HEK293 (cell line): ENCODE measurements around the gene EIF4EBP3.
A peak's percentile ranks its signal among the peaks of the same experiment; 100 is the strongest.

Experiments
- CTCF ChIA-PET: fragments of 350-600 bp; formaldehyde crosslinking; extraction: SDS; loops from one replicate; lab custom pipeline; 2021; ENCODE audit warnings: antibody characterized with exemption; lab: Yijun Ruan, JAX
- POLR2A ChIA-PET: fragments of 300-600 bp; formaldehyde crosslinking; extraction: SDS; loops from one replicate; lab custom pipeline; 2020; ENCODE audit warnings: antibody characterized with exemption, inconsistent platforms; lab: Yijun Ruan, JAX
- H3K27ac ChIP-seq: fragments of 200-500 bp; sonication (Bioruptor generic); 2 replicates; pipeline ENCODE4 v1.5.1; 2014; ENCODE audit warnings: low read depth, low read length, control low read depth, inconsistent platforms; ENCODE audit errors: extremely low read depth
- H3K36me3 ChIP-seq, 2 experiments: fragments of 200-500 bp in 1 of 2; sonication (Bioruptor generic) in 1 of 2; 1 replicate in 1 of 2; 2 replicates in 1 of 2; pipeline ENCODE4 v1.5.1; 2014 to 2017; ENCODE audit warnings: inconsistent platforms in 2 of 2, low read length in 2 of 2; ENCODE audit not compliant: control insufficient read depth in 2 of 2, insufficient read depth in 1 of 2
- H3K4me1 ChIP-seq: fragments of 200-500 bp; sonication (Bioruptor generic); 2 replicates; pipeline ENCODE4 v1.5.1; 2014; ENCODE audit warnings: mild to moderate bottlenecking, low read length, inconsistent platforms; ENCODE audit not compliant: control insufficient read depth, insufficient read depth
- H3K4me3 ChIP-seq: 2 replicates; pipeline ENCODE4 v1.5.1; 2011; ENCODE audit warnings: low read depth, mild to moderate bottlenecking, control low read depth, low read length, moderate library complexity
- H3K9me3 ChIP-seq: fragments of 200-500 bp; sonication (Bioruptor generic); 2 replicates; pipeline ENCODE4 v1.5.1; 2014; ENCODE audit warnings: low read depth, low read length, inconsistent platforms; ENCODE audit not compliant: control insufficient read depth, insufficient read depth
- BCL11A ChIP-seq: fragments of 450-650 bp; formaldehyde crosslinking; IDR thresholded peaks from 2 replicates; pipeline ENCODE4 v1.5.1; 2016; ENCODE audit warnings: low read depth, missing biosample characterization, missing genetic modification characterization
- EGR2 ChIP-seq: fragments of 450-650 bp; formaldehyde crosslinking; IDR thresholded peaks from 2 replicates; pipeline ENCODE4 v1.5.1; 2016; ENCODE audit warnings: low read depth, missing biosample characterization, missing genetic modification characterization
- KLF7 ChIP-seq: fragments of 450-650 bp; formaldehyde crosslinking; IDR thresholded peaks from 2 replicates; pipeline ENCODE4 v1.5.1; 2016; ENCODE audit warnings: missing biosample characterization, missing genetic modification characterization, borderline replicate concordance
- ZBTB10 ChIP-seq: fragments of 450-650 bp; formaldehyde crosslinking; IDR thresholded peaks from 2 replicates; pipeline ENCODE4 v1.5.1; 2016; ENCODE audit warnings: missing biosample characterization, missing genetic modification characterization
- ZBTB11 ChIP-seq: fragments of 450-650 bp; formaldehyde crosslinking; conservative IDR thresholded peaks from 2 replicates; pipeline ENCODE4 v1.5.1; 2016; ENCODE audit warnings: low read depth, missing biosample characterization, missing genetic modification characterization
- ZFP3 ChIP-seq: fragments of 450-650 bp; formaldehyde crosslinking; IDR thresholded peaks from 2 replicates; pipeline ENCODE4 v1.5.1; 2016; ENCODE audit warnings: low read depth, missing biosample characterization, missing genetic modification characterization
- ZFP37 ChIP-seq: fragments of 450-650 bp; formaldehyde crosslinking; IDR thresholded peaks from 2 replicates; pipeline ENCODE4 v1.5.1; 2016; ENCODE audit warnings: missing biosample characterization, missing genetic modification characterization
- ZNF184 ChIP-seq: fragments of 450-650 bp; IDR thresholded peaks from 2 replicates; pipeline ENCODE4 v1.5.1; 2018; ENCODE audit warnings: missing biosample characterization, mild to moderate bottlenecking, missing genetic modification characterization
- ZNF19 ChIP-seq: fragments of 450-650 bp; formaldehyde crosslinking; IDR thresholded peaks from 2 replicates; pipeline ENCODE4; 2016; ENCODE audit warnings: missing biosample characterization, missing genetic modification characterization, low read depth
- ZNF214 ChIP-seq: fragments of 450-650 bp; formaldehyde crosslinking; IDR thresholded peaks from 2 replicates; pipeline ENCODE4 v1.5.1; 2017; ENCODE audit warnings: missing biosample characterization, mild to moderate bottlenecking, missing genetic modification characterization, borderline replicate concordance
- ZNF335 ChIP-seq: fragments of 450-650 bp; formaldehyde crosslinking; conservative IDR thresholded peaks from 2 replicates; pipeline ENCODE4 v1.5.1; 2016; ENCODE audit warnings: missing biosample characterization, missing genetic modification characterization
- ZNF654 ChIP-seq: fragments of 450-650 bp; formaldehyde crosslinking; IDR thresholded peaks from 2 replicates; pipeline ENCODE4 v1.5.1; 2016; ENCODE audit warnings: low read depth, missing biosample characterization, missing genetic modification characterization
- ZNF701 ChIP-seq: fragments of 450-650 bp; formaldehyde crosslinking; IDR thresholded peaks from 2 replicates; pipeline ENCODE4 v1.5.1; 2016; ENCODE audit warnings: missing biosample characterization, missing genetic modification characterization
- ZNF785 ChIP-seq: fragments of 450-650 bp; formaldehyde crosslinking; IDR thresholded peaks from 2 replicates; pipeline ENCODE4 v1.5.1; 2016; ENCODE audit warnings: missing biosample characterization, missing genetic modification characterization
- TF ChIP-seq, protein P1 (sequence below): fragments of 450-650 bp; formaldehyde crosslinking; IDR thresholded peaks from 2 replicates; pipeline ENCODE4 v1.5.1; 2016; ENCODE audit warnings: missing biosample characterization, missing genetic modification characterization
- TF ChIP-seq, protein P2 (sequence below): fragments of 450-650 bp; formaldehyde crosslinking; IDR thresholded peaks from 2 replicates; pipeline ENCODE4 v1.5.1; 2017; ENCODE audit warnings: missing biosample characterization, missing genetic modification characterization

The EIF4EBP3 gene

GRCh38 chr5:140550147-140551079, 3.0 kb downstream of the EIF4EBP3 start:
- TF ChIP-seq KLF7 (no peak), ZNF654 (no peak), ZNF701 (tag by site-specific recombination) (no peak), EGR2 (no peak), ZNF335 (tag by site-specific recombination) (no peak), ZNF785 (tag by site-specific recombination) (no peak), ZNF214 (tag by site-specific recombination) (no peak), ZFP3 (no peak), ZNF19 (tag by site-specific recombination) (no peak), ZBTB11 (tag by site-specific recombination) (no peak), ZNF184 (tag by site-specific recombination) (no peak), ZBTB10 (tag by site-specific recombination) (no peak), BCL11A (no peak), ZFP37 (tag by site-specific recombination) (no peak)
- TF ChIP-seq, protein P1, sequence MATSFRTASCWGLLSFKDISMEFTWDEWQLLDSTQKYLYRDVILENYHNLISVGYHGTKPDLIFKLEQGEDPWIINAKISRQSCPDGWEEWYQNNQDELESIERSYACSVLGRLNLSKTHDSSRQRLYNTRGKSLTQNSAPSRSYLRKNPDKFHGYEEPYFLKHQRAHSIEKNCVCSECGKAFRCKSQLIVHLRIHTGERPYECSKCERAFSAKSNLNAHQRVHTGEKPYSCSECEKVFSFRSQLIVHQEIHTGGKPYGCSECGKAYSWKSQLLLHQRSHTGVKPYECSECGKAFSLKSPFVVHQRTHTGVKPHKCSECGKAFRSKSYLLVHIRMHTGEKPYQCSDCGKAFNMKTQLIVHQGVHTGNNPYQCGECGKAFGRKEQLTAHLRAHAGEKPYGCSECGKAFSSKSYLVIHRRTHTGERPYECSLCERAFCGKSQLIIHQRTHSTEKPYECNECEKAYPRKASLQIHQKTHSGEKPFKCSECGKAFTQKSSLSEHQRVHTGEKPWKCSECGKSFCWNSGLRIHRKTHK (tag by site-specific recombination): no peak
- TF ChIP-seq, protein P2, sequence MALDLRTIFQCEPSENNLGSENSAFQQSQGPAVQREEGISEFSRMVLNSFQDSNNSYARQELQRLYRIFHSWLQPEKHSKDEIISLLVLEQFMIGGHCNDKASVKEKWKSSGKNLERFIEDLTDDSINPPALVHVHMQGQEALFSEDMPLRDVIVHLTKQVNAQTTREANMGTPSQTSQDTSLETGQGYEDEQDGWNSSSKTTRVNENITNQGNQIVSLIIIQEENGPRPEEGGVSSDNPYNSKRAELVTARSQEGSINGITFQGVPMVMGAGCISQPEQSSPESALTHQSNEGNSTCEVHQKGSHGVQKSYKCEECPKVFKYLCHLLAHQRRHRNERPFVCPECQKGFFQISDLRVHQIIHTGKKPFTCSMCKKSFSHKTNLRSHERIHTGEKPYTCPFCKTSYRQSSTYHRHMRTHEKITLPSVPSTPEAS (tag by site-specific recombination): no peak
- Histone ChIP-seq H3K36me3 (peaks cover 0 to 74% of the 10 kb centered on the region in 2 experiments), H3K4me3 (no peak overlapping the region), H3K27ac (0 out of 2 replicates have a peak overlapping the region, but pooled peaks have one; percentile 4), H3K4me1 (0 out of 2 replicates have a peak, but pooled peaks cover 1% of the 10 kb centered on the region), H3K9me3 (no peaks in the 10 kb centered on the region)
- POLR2A ChIA-PET: interaction anchor here (1.1 kb wide), 1 partner anchor 97 kb away, joined by 9 read pairs; the partner anchor contains the start of genes IK and NDUFA2
- CTCF ChIA-PET: interaction anchor here (0.6 kb wide), 1 partner anchor 13 kb away, joined by 3 read pairs; no protein-coding TSS in a partner anchor
